H1 (cell line): ENCODE data around the gene SLC1A5. TPM values are rescaled to one million over a fixed set of nuclear protein-coding genes. Genes with fewer than 3 reads are reported as not detected.

Experiments
- CTCF ChIA-PET: fragments of 300-600 bp; sonication (Branson Sonifier 250); formaldehyde crosslinking; loops from one replicate; lab custom pipeline; 2021; ENCODE audit not compliant: partially characterized antibody; lab: Charles Lee
- POLR2A ChIA-PET: fragments of 300-600 bp; sonication (Branson Sonifier 250); formaldehyde crosslinking; loops from one replicate; lab custom pipeline; 2021; ENCODE audit warnings: inconsistent platforms; ENCODE audit not compliant: partially characterized antibody; lab: Charles Lee
- DNase-seq, 2 experiments: peaks; one replicate each; pipeline versions ENCODE4 v3.0.0 to v3.0.0-alpha.2; 2010 to 2022; ENCODE audit warnings: low spot score in 2 of 2, low read depth in 1 of 2, mixed read lengths in 1 of 2
- FAIRE-seq: peaks from 2 replicates; lab custom pipeline; 2011; peaks lifted over from hg19 to GRCh38; lab: Jason Lieb, UNC
- H2AFZ ChIP-seq: 2 replicates; pipeline ENCODE4 v1.8.1; 2012; ENCODE audit warnings: low read length, inconsistent platforms
- H2AK5ac ChIP-seq: 2 replicates; pipeline ENCODE4 v1.6.1; 2013; ENCODE audit warnings: low read depth, low read length
- H2BK120ac ChIP-seq: replicated peaks from 2 replicates; pipeline ENCODE3; 2013; ENCODE audit warnings: low read depth, low read length, inconsistent platforms
- H2BK12ac ChIP-seq: 2 replicates; pipeline ENCODE4 v1.6.1; 2013; ENCODE audit warnings: low read depth, low read length
- H2BK15ac ChIP-seq: 2 replicates; pipeline ENCODE4 v1.6.1; 2013; ENCODE audit warnings: low read length
- H2BK20ac ChIP-seq: 2 replicates; pipeline ENCODE4 v1.6.1; 2013; ENCODE audit warnings: low read length
- H2BK5ac ChIP-seq: 2 replicates; pipeline ENCODE4 v1.6.1; 2013; ENCODE audit warnings: low read depth, low read length
- H3K14ac ChIP-seq: 2 replicates; pipeline ENCODE4 v1.6.1; 2013; ENCODE audit warnings: inconsistent platforms; ENCODE audit not compliant: insufficient read length
- H3K18ac ChIP-seq: 2 replicates; pipeline ENCODE4 v1.6.1; 2013; ENCODE audit warnings: low read length; ENCODE audit errors: extremely low read depth
- H3K23ac ChIP-seq: 2 replicates; pipeline ENCODE4 v1.6.1; 2013; ENCODE audit warnings: inconsistent platforms; ENCODE audit not compliant: insufficient read length
- H3K23me2 ChIP-seq: 2 replicates; pipeline ENCODE4 v1.6.1; 2013; ENCODE audit warnings: low read depth, low read length
- H3K27ac ChIP-seq: 2 replicates; pipeline ENCODE4 v1.6.1; 2011; ENCODE audit warnings: low read depth, low read length, inconsistent platforms
- H3K27me3 ChIP-seq, 4 experiments: replicated peaks in 1 of 4; 1 replicate in 1 of 4; 2 replicates in 3 of 4; pipeline versions ENCODE4 v1.6.1 to v1.8.1; 2011 to 2013; ENCODE audit warnings: low read length in 3 of 4, mild to moderate bottlenecking in 3 of 4, inconsistent platforms in 2 of 4, mixed read lengths in 2 of 4, moderate library complexity in 1 of 4; ENCODE audit not compliant: control insufficient read depth in 3 of 4, insufficient read depth in 3 of 4; ENCODE audit errors: extremely low read depth in 1 of 4
- H3K36me3 ChIP-seq, 4 experiments: 2 replicates each; pipeline versions ENCODE4 v1.6.1 to v1.8.1; 2011 to 2013; ENCODE audit warnings: mild to moderate bottlenecking in 4 of 4, low read length in 3 of 4, moderate library complexity in 2 of 4, control low read depth in 1 of 4, inconsistent platforms in 1 of 4; ENCODE audit not compliant: insufficient read depth in 4 of 4, control insufficient read depth in 2 of 4
- H3K4ac ChIP-seq: replicated peaks from 2 replicates; pipeline ENCODE3; 2013; ENCODE audit warnings: low read length, low read depth, mixed read lengths, inconsistent platforms; ENCODE audit not compliant: insufficient read length
- H3K4me1 ChIP-seq, 4 experiments: replicated peaks in 1 of 4; 1 replicate in 1 of 4; 2 replicates in 3 of 4; pipeline versions ENCODE4 v1.6.1 to v1.8.1; 2011 to 2013; ENCODE audit warnings: low read length in 3 of 4, inconsistent platforms in 2 of 4, mixed read lengths in 1 of 4; ENCODE audit not compliant: insufficient read depth in 4 of 4, control insufficient read depth in 3 of 4
- H3K4me2 ChIP-seq, 2 experiments: 2 replicates each; pipeline versions ENCODE4 v1.6.1 to v1.8.1; 2011 to 2013; ENCODE audit warnings: low read depth in 2 of 2, low read length in 2 of 2, control low read depth in 1 of 2, inconsistent platforms in 1 of 2, mild to moderate bottlenecking in 1 of 2; ENCODE audit not compliant: insufficient read depth in 1 of 2
- H3K4me3 ChIP-seq, 4 experiments: fragments of 200-600, 300-600 bp in 1 of 4; sonication (generic), shearing (Covaris generic), sonication (Bioruptor Twin) in 1 of 4; 2 replicates each; pipeline versions ENCODE4 v1.5.1 to v1.8.1; 2011 to 2016; ENCODE audit warnings: low read length in 4 of 4, low read depth in 3 of 4, control low read depth in 2 of 4, inconsistent platforms in 2 of 4, mild to moderate bottlenecking in 2 of 4, mixed read lengths in 1 of 4, moderate library complexity in 1 of 4; ENCODE audit not compliant: insufficient read depth in 2 of 4; ENCODE audit errors: extremely low read depth in 1 of 4
- H3K56ac ChIP-seq: replicated peaks from 2 replicates; pipeline ENCODE3; 2013; ENCODE audit warnings: low read depth, mild to moderate bottlenecking, mixed read lengths, low read length, inconsistent platforms; ENCODE audit not compliant: insufficient read length
- H3K79me1 ChIP-seq: 2 replicates; pipeline ENCODE4 v1.6.1; 2013; ENCODE audit warnings: low read depth, low read length, control low read depth
- H3K79me2 ChIP-seq, 2 experiments: 2 replicates each; pipeline versions ENCODE4 v1.6.1 to v1.8.1; 2012 to 2013; ENCODE audit warnings: low read length in 2 of 2, mild to moderate bottlenecking in 2 of 2, inconsistent platforms in 1 of 2; ENCODE audit not compliant: insufficient read depth in 2 of 2, control insufficient read depth in 1 of 2
- H3K9ac ChIP-seq, 4 experiments: replicated peaks in 1 of 4; 1 replicate in 1 of 4; 2 replicates in 3 of 4; pipeline versions ENCODE4 v1.6.1 to v1.8.1; 2011 to 2013; ENCODE audit warnings: low read depth in 3 of 4, low read length in 3 of 4, control low read depth in 2 of 4, mild to moderate bottlenecking in 2 of 4, moderate library complexity in 2 of 4, inconsistent platforms in 1 of 4; ENCODE audit errors: extremely low read depth in 1 of 4
- H3K9me3 ChIP-seq, 2 experiments: 2 replicates each; pipeline versions ENCODE4 v1.6.1 to v1.8.1; 2012 to 2013; ENCODE audit warnings: mild to moderate bottlenecking in 2 of 2, moderate library complexity in 2 of 2, control low read depth in 1 of 2, inconsistent platforms in 1 of 2, low read depth in 1 of 2, low read length in 1 of 2, mixed read lengths in 1 of 2; ENCODE audit not compliant: insufficient read depth in 2 of 2
- H4K20me1 ChIP-seq, 2 experiments: replicated peaks in 1 of 2; 2 replicates each; pipeline versions ENCODE3 to v1.8.1; 2011 to 2013; ENCODE audit warnings: inconsistent platforms in 2 of 2, low read length in 2 of 2, mild to moderate bottlenecking in 1 of 2; ENCODE audit not compliant: insufficient read depth in 2 of 2, control insufficient read depth in 1 of 2
- H4K5ac ChIP-seq: 2 replicates; pipeline ENCODE4 v1.6.1; 2013; ENCODE audit warnings: low read length, low read depth, mixed read lengths, inconsistent platforms; ENCODE audit not compliant: insufficient read length
- H4K8ac ChIP-seq: 2 replicates; pipeline ENCODE4 v1.8.0; 2013; ENCODE audit warnings: mild to moderate bottlenecking, moderate library complexity, low read length, inconsistent platforms; ENCODE audit not compliant: insufficient read depth; ENCODE audit errors: extremely low read depth
- H4K91ac ChIP-seq: replicated peaks from 2 replicates; pipeline ENCODE3; 2013; ENCODE audit warnings: low read length, mixed read lengths, inconsistent platforms; ENCODE audit not compliant: insufficient read length
- BACH1 ChIP-seq: IDR thresholded peaks from 2 replicates; pipeline ENCODE4 v1.6.1; 2012; ENCODE audit warnings: low read length, improper control_type of control experiment
- CBX8 ChIP-seq: fragments of 300-800, 300-1000 bp; sonication (generic); IDR thresholded peaks from 2 replicates; pipeline ENCODE4 v1.7.1; 2016; ENCODE audit warnings: low read depth, low read length, borderline replicate concordance
- CEBPB ChIP-seq: IDR thresholded peaks from 2 replicates; pipeline ENCODE4 v1.6.1; 2012; ENCODE audit warnings: low read depth, low read length
- HDAC6 ChIP-seq: IDR thresholded peaks from one replicate; pipeline ENCODE4 v1.7.1; 2012; ENCODE audit warnings: low read depth, mild to moderate bottlenecking, inconsistent platforms, low read length, moderate library complexity
- POU5F1 ChIP-seq: IDR thresholded peaks from 2 replicates; pipeline ENCODE4 v1.6.1; 2011; ENCODE audit warnings: low read depth, mild to moderate bottlenecking, low read length, moderate library complexity
- RBBP5 ChIP-seq: IDR thresholded peaks from 2 replicates; pipeline ENCODE4 v1.7.1; 2012; ENCODE audit warnings: low read depth, mild to moderate bottlenecking, inconsistent platforms, low read length, moderate library complexity, borderline replicate concordance
- RFX5 ChIP-seq: IDR thresholded peaks from 2 replicates; pipeline ENCODE4 v1.6.1; 2011; ENCODE audit warnings: low read depth, low read length, improper control_type of control experiment, borderline replicate concordance
- SIRT6 ChIP-seq: IDR thresholded peaks from one replicate; pipeline ENCODE4 v1.7.1; 2012; ENCODE audit warnings: low read length, inconsistent platforms
- SRF ChIP-seq: IDR thresholded peaks from 2 replicates; pipeline ENCODE4 v1.6.1; 2011; ENCODE audit warnings: mild to moderate bottlenecking, low read depth, low read length, moderate library complexity
- SUZ12 ChIP-seq: fragments of 200-600 bp; sonication (generic); IDR thresholded peaks from 2 replicates; pipeline ENCODE4 v1.6.1; 2012; ENCODE audit warnings: mild to moderate bottlenecking, inconsistent platforms, low read length, moderate library complexity, mixed read lengths
- TBP ChIP-seq: IDR thresholded peaks from 2 replicates; pipeline ENCODE4 v1.6.1; 2011; ENCODE audit warnings: low read depth, low read length, improper control_type of control experiment
- ZNF274 ChIP-seq: IDR thresholded peaks from 2 replicates; pipeline ENCODE4 v1.7.0; 2012; ENCODE audit warnings: low read length, borderline replicate concordance; ENCODE audit errors: extremely low read depth
- WGBS, 2 experiments: shearing (Covaris generic) in 1 of 2; methylation state at CpG; one replicate each; pipeline versions ENCODE4 v1.1.6 to v1.1.7; 2013 to 2015; ENCODE audit warnings: low lambda C conversion rate in 2 of 2, mixed read lengths in 2 of 2, inconsistent platforms in 1 of 2, low coverage in 1 of 2, missing lambda C conversion rate in 1 of 2; ENCODE audit not compliant: insufficient replicate concordance in 2 of 2, insufficient coverage in 1 of 2, insufficient read length in 1 of 2; ENCODE audit errors: extremely low coverage in 1 of 2, missing lambda C conversion rate in 1 of 2; 5-methylcytosine and 5-hydroxymethylcytosine counted together
- polyA plus RNA-seq, 7 experiments: library from polyadenylated mRNA; depleted of rRNA in 3 of 7; stranded (reverse) in 5 of 7; unstranded in 2 of 7; fragments of >200 nt in 5 of 7; fragments of 200-250 nt in 2 of 7; gene quantifications; 1 replicate in 5 of 7; 2 replicates in 1 of 7; 4 replicates in 1 of 7; pipeline versions ENCODE4 v1.2.1 to v1.2.3, GENCODE V29; 2011 to 2013; ENCODE audit warnings: missing spikeins in 2 of 7, mixed read lengths in 2 of 7
- total RNA-seq: library from RNA; stranded (reverse); fragmentation: NEBNext Ultra II Directional; extraction: Animal tissue kit (Norgen Biotek cat#: 25700); gene quantifications from 2 replicates; pipeline ENCODE4 v1.2.1, GENCODE V29; 2021

SLC1A5 gene
- total and polyA plus RNA-seq, 2 of the 8 experiments (the other 6 are each of a cell fraction or from before 2014, with no cell fraction given) = 291 to 351 TPM

GRCh38 chr19:46760363-46760762 lies 28.0 kb downstream of the SLC1A5 start:
- Histone ChIP-seq H3K9me3 (no peaks in the 10 kb centered on the region; a peak in 1 of 4 replicates), H3K27me3 (no peaks in the 10 kb centered on the region), H3K36me3 (peaks cover 0 to 14% (median 3%) of the 10 kb centered on the region in 4 experiments; a peak in 2 of 8 replicates), H2BK120ac (no peak overlapping the region), H3K79me2 (no peaks in the 10 kb centered on the region), H3K23me2 (no peaks in the 10 kb centered on the region), H3K14ac (no peak overlapping the region), H3K9ac (no peak overlapping the region), H2AFZ (no peak overlapping the region), H2BK12ac (no peak overlapping the region), H2BK5ac (no peak overlapping the region), H4K5ac (no peak overlapping the region), H3K4ac (no peak overlapping the region), H3K79me1 (no peaks in the 10 kb centered on the region), H3K27ac (no peak overlapping the region), H4K8ac (no peak overlapping the region), H3K4me2 (no peak overlapping the region), H2BK15ac (no peak overlapping the region), H3K4me3 (no peak overlapping the region), H3K56ac (no peak overlapping the region)
- DNase-seq (no peak), FAIRE-seq (no peak)
- ChIA-PET CTCF (interaction anchor here (1.0 to 1.2 kb wide), 2 partner anchors 12 to 19 kb away, joined by 3 read pairs; no protein-coding TSS in a partner anchor), POLR2A (interaction anchor here (1.0 to 4.0 kb wide), 4 partner anchors 12 to 28 kb away, joined by 4 to 14 read pairs (median 5); partner anchors contain the start of gene SLC1A5)
- no peak for TF ChIP-seq TBP
- TF ChIP-seq BACH1 = no peak
- no peak for TF ChIP-seq ZNF274
- no peak for TF ChIP-seq SRF
- no peak for TF ChIP-seq CBX8
- no peak for TF ChIP-seq SIRT6
- TF ChIP-seq CEBPB = no peak
- no peak for TF ChIP-seq POU5F1
- no peak for TF ChIP-seq RFX5
- no peak for TF ChIP-seq SUZ12
- no peak for TF ChIP-seq RBBP5
- TF ChIP-seq HDAC6 = no peak
- TF ChIP-seq, all 59 proteins: peak for 0
- H4K20me1 ChIP-seq = peaks cover 6 to 7% of the 10 kb centered on the region in 2 experiments
- H2BK20ac ChIP-seq = no peak overlapping the region
- no peak overlapping the region for H4K91ac ChIP-seq
- whole genome bisulfite sequencing, 2 experiments = 82% methylated on average over 5 of the region's 5 CpGs; no CpG with 5 or more reads in 1 of the 2 experiments
- H3K23ac ChIP-seq = no peak overlapping the region
- no peak overlapping the region for H2AK5ac ChIP-seq
- H3K18ac ChIP-seq = no peak overlapping the region
- peaks cover 0 to 5% (median 0%) of the 10 kb centered on the region in 4 experiments; a peak in 4 of 7 replicates for H3K4me1 ChIP-seq
